ENCODE measurements around the gene CHP2. TPM values are rescaled to one million over a fixed set of nuclear protein-coding genes. Genes with fewer than 3 reads are reported as not detected.
"Not testable (repeated sequence)": the region's sequence is repeated elsewhere in the genome, so short reads cannot be mapped to it uniquely, and the experiment has no call there.

The CHP2 gene
- total RNA-seq, 1 experiment from 2014 or later: 2.1 TPM

- ATAC-seq: peak; percentile 96
These were observed 25.1 kb upstream of the CHP2 start for GRCh38 chr16:23729503-23730424.

GRCh38 chr16:23734176-23734893 is 20.5 kb upstream of the CHP2 start:
- ChIA-PET CTCF (interaction anchor here (0.6 to 1.1 kb wide), 3 partner anchors 43 to 281 kb away, joined by 3 to 5 read pairs (median 3); no protein-coding TSS in a partner anchor), POLR2A (no interaction called here)
- ATAC-seq: no peak

More at GRCh38 chr16:23729503-23730424, 25.1 kb upstream of the CHP2 start:
- Mint-ChIP-seq H3K27me3 (ENCODE audit: low read depth) (peaks cover 3% of the 10 kb centered on the region; the same call in 1 of the 2 replicates), H3K4me3 (no peak overlapping the region), H3K9me3 (no peaks in the 10 kb centered on the region), H3K4me1 (peaks cover 14% of the 10 kb centered on the region), H3K36me3 (no peaks in the 10 kb centered on the region), H3K27ac (0 out of 2 replicates have a peak overlapping the region, but pooled peaks have one; percentile 58)
- ChIA-PET CTCF (interaction anchor here (0.9 to 2.7 kb wide), 6 partner anchors 13 to 316 kb away, joined by 3 to 9 read pairs (median 5); no protein-coding TSS in a partner anchor), POLR2A (interaction anchor here (0.7 kb wide), 1 partner anchor 76 kb away, joined by 3 read pairs; no protein-coding TSS in a partner anchor)
- DNase-seq (ENCODE audit: low spot score): peak; percentile 67
- TF ChIP-seq ATF3 (CRISPR knock-in tag; conservative IDR thresholded peaks at IDR 0.05): 0 out of 2 replicates have a peak, but pooled peaks have one; percentile 26
- peak; percentile 73 for TF ChIP-seq ZNF121 (CRISPR knock-in tag; IDR thresholded peaks at IDR 0.05)
- TF ChIP-seq GRHL2 (CRISPR knock-in tag; IDR thresholded peaks at IDR 0.05; ENCODE audit: insufficient replicate concordance, severe bottlenecking): no peak
- no peak for TF ChIP-seq ZMAT4 (CRISPR knock-in tag; IDR thresholded peaks at IDR 0.05)
- TF ChIP-seq USF2 (CRISPR knock-in tag; IDR thresholded peaks at IDR 0.05): no peak
- TF ChIP-seq ESRRA (CRISPR knock-in tag; IDR thresholded peaks at IDR 0.05; ENCODE audit: borderline replicate concordance): no peak
- TF ChIP-seq GABPB1 (CRISPR knock-in tag; IDR thresholded peaks at IDR 0.05): peak; percentile 98
- TF ChIP-seq ZNF281 (CRISPR knock-in tag; IDR thresholded peaks at IDR 0.05): no peak

GRCh38 chr16:23737423-23738028 is 17.3 kb upstream of the CHP2 start:
- H3K27me3 Mint-ChIP-seq (ENCODE audit: low read depth): peaks cover 12% of the 10 kb centered on the region
- H3K4me1 Mint-ChIP-seq; H3K4me3 Mint-ChIP-seq; H3K27ac Mint-ChIP-seq; ATAC-seq; DNase-seq (ENCODE audit: low spot score); POLR2A ChIA-PET; H3K36me3 Mint-ChIP-seq; H3K9me3 Mint-ChIP-seq: not testable (repeated sequence)
- CTCF ChIA-PET: interaction anchor here (1.1 kb wide), 1 partner anchor 273 kb away, joined by 4 read pairs; no protein-coding TSS in a partner anchor

More at GRCh38 chr16:23734176-23734893, 20.5 kb upstream of the CHP2 start:
- Mint-ChIP-seq H3K4me1 (peaks cover 7% of the 10 kb centered on the region), H3K9me3 (no peaks in the 10 kb centered on the region), H3K27ac (no peak overlapping the region), H3K4me3 (no peak overlapping the region), H3K36me3 (no peaks in the 10 kb centered on the region), H3K27me3 (ENCODE audit: low read depth) (peaks cover 3% of the 10 kb centered on the region; the same call in 1 of the 2 replicates)
- no peak for DNase-seq (ENCODE audit: low spot score)
- TF ChIP-seq OVOL2 (CRISPR knock-in tag; IDR thresholded peaks at IDR 0.05; ENCODE audit: borderline replicate concordance) (no peak), ZNF232 (CRISPR knock-in tag; IDR thresholded peaks at IDR 0.05) (no peak), TEAD4 (CRISPR knock-in tag; IDR thresholded peaks at IDR 0.05) (no peak), GTF2I (CRISPR knock-in tag; conservative IDR thresholded peaks at IDR 0.05) (no peak), ATF1 (CRISPR knock-in tag; IDR thresholded peaks at IDR 0.05) (no peak)
